DND-41 (cell line): ENCODE data around the gene MPST.

Experiments
- CTCF ChIP-seq: IDR thresholded peaks from 2 replicates; pipeline ENCODE4 v1.5.1; 2012; ENCODE audit warnings: borderline replicate concordance, low read length, moderate library complexity, mild to moderate bottlenecking; ENCODE audit not compliant: poor library complexity, severe bottlenecking; ENCODE audit errors: extremely low read depth
- EZH2 ChIP-seq: IDR thresholded peaks from 3 replicates; pipeline ENCODE4 v1.6.1; 2012; ENCODE audit warnings: borderline replicate concordance, low read depth, mild to moderate bottlenecking, moderate library complexity, low read length, inconsistent platforms; ENCODE audit not compliant: severe bottlenecking

- TF ChIP-seq CTCF = no peak
- no peak for TF ChIP-seq EZH2
These were observed 3.2 kb downstream of the MPST start for GRCh38 chr22:37022483-37023337.
